OCI-LY7 (cell line): Measurements from ENCODE around the gene TRAF3. TPM values are rescaled to one million over a fixed set of nuclear protein-coding genes. Genes with fewer than 3 reads are reported as not detected.

Source experiments
- BruUV-seq: library from RNA; stranded (reverse); fragments of 400-500 nt; replicated peaks from 2 replicates; lab custom pipeline; 2021; lab: Mats Ljungman, UMichigan
- CTCF ChIA-PET: fragments of 300-600 bp; sonication (Branson Sonifier 250); formaldehyde crosslinking; loops from one replicate; lab custom pipeline; 2022; ENCODE audit warnings: antibody characterized with exemption; ENCODE audit not compliant: unreplicated experiment; lab: Charles Lee
- POLR2A ChIA-PET: fragments of 300-600 bp; sonication (Branson Sonifier 250); formaldehyde crosslinking; loops from one replicate; lab custom pipeline; 2022; ENCODE audit warnings: antibody characterized with exemption; lab: Charles Lee
- DNase-seq: peaks from one replicate; pipeline ENCODE4 v3.0.0-alpha.2; 2015; ENCODE audit warnings: low spot score
- H2AFZ ChIP-seq: fragments of 200-600 bp; sonication (generic), shearing (Covaris generic); 2 replicates; pipeline ENCODE4 v1.6.1; 2014; ENCODE audit warnings: mild to moderate bottlenecking, antibody characterized with exemption, low read length, moderate library complexity
- H3K27ac ChIP-seq: fragments of 200-600 bp; sonication (generic); 2 replicates; pipeline ENCODE4 v1.5.1; 2014; ENCODE audit warnings: mixed run types, low read depth, mild to moderate bottlenecking, moderate library complexity, low read length, inconsistent platforms; ENCODE audit not compliant: poor library complexity, severe bottlenecking
- H3K36me3 ChIP-seq: fragments of 200-600 bp; sonication (generic); 2 replicates; pipeline ENCODE4 v1.6.1; 2014; ENCODE audit warnings: mild to moderate bottlenecking, antibody characterized with exemption, low read length, moderate library complexity, mixed read lengths; ENCODE audit not compliant: insufficient read depth
- H3K4me1 ChIP-seq: fragments of 200-600 bp; sonication (generic); 2 replicates; pipeline ENCODE4 v1.5.1; 2014; ENCODE audit warnings: mild to moderate bottlenecking, low read length; ENCODE audit not compliant: insufficient read depth, poor library complexity, severe bottlenecking
- H3K4me2 ChIP-seq: fragments of 200-600 bp; sonication (generic); 2 replicates; pipeline ENCODE4 v1.6.1; 2014; ENCODE audit warnings: mild to moderate bottlenecking, low read length
- H3K4me3 ChIP-seq: fragments of 200-600 bp; sonication (generic); 2 replicates; pipeline ENCODE4 v1.5.1; 2014; ENCODE audit warnings: mild to moderate bottlenecking, low read depth, low read length; ENCODE audit not compliant: poor library complexity, severe bottlenecking
- H3K79me2 ChIP-seq: fragments of 200-600 bp; sonication (generic); 2 replicates; pipeline ENCODE4 v1.6.1; 2016; ENCODE audit warnings: low read depth, mild to moderate bottlenecking, low read length, moderate library complexity, mixed read lengths; ENCODE audit not compliant: insufficient read depth
- H3K9me2 ChIP-seq: fragments of 200-600 bp; sonication (generic); 2 replicates; pipeline ENCODE4 v1.6.1; 2016; ENCODE audit warnings: mild to moderate bottlenecking, low read length, mixed read lengths; ENCODE audit not compliant: insufficient read depth
- H3K9me3 ChIP-seq: fragments of 200-600 bp; sonication (generic); 2 replicates; pipeline ENCODE4 v1.6.1; 2014; ENCODE audit warnings: mild to moderate bottlenecking, mixed run types, low read length, mixed read lengths
- H4K20me1 ChIP-seq: fragments of 200-600 bp; sonication (generic); 2 replicates; pipeline ENCODE4 v1.6.1; 2014; ENCODE audit warnings: mild to moderate bottlenecking, antibody characterized with exemption, low read length, moderate library complexity, mixed read lengths; ENCODE audit not compliant: insufficient read depth
- CTCF ChIP-seq: fragments of 200-600 bp; sonication (generic); conservative IDR thresholded peaks from 2 replicates; pipeline ENCODE4 v1.5.1; 2014; ENCODE audit warnings: mild to moderate bottlenecking, antibody characterized with exemption, low read length, moderate library complexity, mixed read lengths
- EZH2phosphoT487 ChIP-seq: fragments of 200-600 bp; sonication (generic); IDR thresholded peaks from 2 replicates; pipeline ENCODE4 v1.6.1; 2018; ENCODE audit warnings: low read depth, borderline replicate concordance, mild to moderate bottlenecking, mixed run types, antibody characterized with exemption, low read length, moderate library complexity, mixed read lengths
- intact Hi-C: fragments of 100-400 bp; cut with micrococcal nuclease; formaldehyde crosslinking; loops from one replicate; pipeline ENCODE4 v1.10.0; 2022; ENCODE audit not compliant: unreplicated experiment
- total RNA-seq, 2 experiments: library from RNA; depleted of rRNA in 1 of 2; stranded (reverse); fragments of >200 nt in 1 of 2; shearing (Covaris generic) in 1 of 2; gene quantifications; 2 replicates each; pipeline ENCODE4 v1.2.3, GENCODE V29; 2014 to 2022

TRAF3 gene
- total RNA-seq, 2 experiments from 2014 or later = 0.82 to 2.9 TPM

DNA sequence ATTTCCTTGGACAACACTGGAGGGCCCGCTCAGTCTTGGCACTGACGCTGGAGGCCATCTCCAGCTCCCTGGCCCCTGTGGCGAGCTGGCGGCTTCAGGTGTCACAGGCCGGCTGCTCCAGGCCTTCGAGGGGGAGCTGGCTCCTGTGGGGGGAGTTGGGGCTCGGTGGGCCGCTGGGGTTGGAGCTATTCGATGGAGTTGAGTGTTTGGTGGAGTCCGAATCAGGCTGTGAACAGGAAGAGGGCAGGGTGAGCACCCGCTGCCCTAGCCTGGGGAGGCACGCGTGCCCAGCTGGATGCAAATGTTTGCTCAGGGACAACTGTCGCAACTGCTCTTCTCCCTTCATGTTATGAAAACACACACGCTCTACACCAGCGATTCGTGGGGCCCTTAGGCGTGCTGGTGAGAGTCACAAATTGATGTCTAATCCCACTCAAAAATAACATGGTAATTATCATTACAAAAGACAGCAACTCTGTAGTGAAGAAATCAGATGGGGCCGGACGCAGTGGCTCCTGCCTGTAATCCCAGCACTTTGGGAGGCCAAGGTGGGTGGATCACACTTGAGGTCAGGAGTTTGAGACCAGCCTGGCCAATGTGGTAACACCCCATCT is 156.5 kb downstream of the TRAF3 start:
- no peak for TF ChIP-seq CTCF
- TF ChIP-seq EZH2phosphoT487 = no peak
- Histone ChIP-seq H3K36me3 (no peaks in the 10 kb centered on the region), H3K9me3 (no peaks in the 10 kb centered on the region; the same call in 1 of the 2 replicates), H3K4me3 (no peak overlapping the region), H3K27ac (peak overlapping the region; percentile 21), H3K4me2 (peak overlapping the region; percentile 18), H3K79me2 (no peaks in the 10 kb centered on the region), H4K20me1 (no peaks in the 10 kb centered on the region), H2AFZ (peak overlapping the region; percentile 7; the same call in 1 of the 2 replicates), H3K9me2 (no peaks in the 10 kb centered on the region), H3K4me1 (peaks cover 39% of the 10 kb centered on the region)
- intact Hi-C loops = no loop called here
- no TSS peak for BruUV-seq
- CTCF ChIA-PET = no interaction called here
- peak; percentile 39 for DNase-seq
- POLR2A ChIA-PET = interaction anchor here (1.8 kb wide), 1 partner anchor 11 kb away, joined by 7 read pairs; no protein-coding TSS in a partner anchor

- peaks cover 40% of the 10 kb centered on the region for H3K4me1 ChIP-seq
- H3K4me2 ChIP-seq = peak overlapping the region; percentile 68
Observed at GRCh38 chr14:102935756-102936155, 158.5 kb downstream of the TRAF3 start.

More at GRCh38 chr14:102935756-102936155, 158.5 kb downstream of the TRAF3 start:
- no peaks in the 10 kb centered on the region; the same call in 1 of the 2 replicates for H3K9me3 ChIP-seq
- ChIA-PET CTCF (no interaction called here), POLR2A (interaction anchor here (0.6 to 1.8 kb wide), 4 partner anchors 9 to 455 kb away, joined by 3 to 7 read pairs (median 4); no protein-coding TSS in a partner anchor)
- no peaks in the 10 kb centered on the region for H3K9me2 ChIP-seq
- peak overlapping the region; percentile 12 for H3K4me3 ChIP-seq
- peak; percentile 42 for DNase-seq
- intact Hi-C loops = no loop called here
- no peaks in the 10 kb centered on the region for H4K20me1 ChIP-seq
- peak overlapping the region; percentile 78; the same call in 1 of the 2 replicates for H2AFZ ChIP-seq
- no peaks in the 10 kb centered on the region for H3K36me3 ChIP-seq
- no peaks in the 10 kb centered on the region for H3K79me2 ChIP-seq
- H3K27ac ChIP-seq = peak overlapping the region; percentile 36
- no TSS peak for BruUV-seq
- no peak for TF ChIP-seq EZH2phosphoT487
- no peak for TF ChIP-seq CTCF
